K562 (cell line): ENCODE results near the gene RNF144A. TPM values are rescaled to one million over a fixed set of nuclear protein-coding genes. Genes with fewer than 3 reads are reported as not detected.

Source experiments
- ASH1L ChIP-seq: fragments of 450-650 bp; IDR thresholded peaks from 2 replicates; pipeline ENCODE4 v1.6.1; 2018; ENCODE audit warnings: borderline replicate concordance, mild to moderate bottlenecking, low read depth; ENCODE audit not compliant: partially characterized antibody
- ATF2 ChIP-seq: sonication (generic); formaldehyde crosslinking; IDR thresholded peaks from 2 replicates; pipeline ENCODE4 v1.8.1; 2022; ENCODE audit warnings: missing genetic modification reagents
- BCL6 ChIP-seq: fragments of 250-450 bp; sonication (Bioruptor Pico); IDR thresholded peaks from 2 replicates; pipeline ENCODE4 v1.4.0; 2020
- BDP1 ChIP-seq: IDR thresholded peaks from 3 replicates; pipeline ENCODE4 v1.6.1; 2011; ENCODE audit not compliant: insufficient read length, insufficient read depth
- CHD1 ChIP-seq: fragments of 200-600 bp; sonication (generic); IDR thresholded peaks from one replicate; pipeline ENCODE4 v1.6.1; 2012; ENCODE audit warnings: mild to moderate bottlenecking, moderate library complexity, low read length, inconsistent platforms
- DACH1 ChIP-seq: fragments of 450-650 bp; IDR thresholded peaks from 2 replicates; pipeline ENCODE4 v1.6.1; 2018; ENCODE audit not compliant: partially characterized antibody
- E2F4 ChIP-seq: sonication (generic); formaldehyde crosslinking; IDR thresholded peaks from 2 replicates; pipeline ENCODE4 v1.8.0; 2022; ENCODE audit warnings: mild to moderate bottlenecking, low read depth, missing genetic modification reagents
- ETS1 ChIP-seq: conservative IDR thresholded peaks from 2 replicates; pipeline ENCODE4 v1.6.1; 2011; ENCODE audit warnings: low read depth, mild to moderate bottlenecking, low read length; ENCODE audit not compliant: control insufficient read depth
- FOXJ3 ChIP-seq: sonication (generic); formaldehyde crosslinking; IDR thresholded peaks from 2 replicates; pipeline ENCODE4 v1.4.0; 2020; ENCODE audit warnings: mild to moderate bottlenecking, missing genetic modification reagents
- HDAC3 ChIP-seq: fragments of 450-650 bp; IDR thresholded peaks from 2 replicates; pipeline ENCODE4 v1.6.1; 2018; ENCODE audit warnings: borderline replicate concordance, mild to moderate bottlenecking, moderate library complexity; ENCODE audit not compliant: partially characterized antibody
- JUND ChIP-seq, 2 experiments: IDR thresholded peaks; 2 replicates in 1 of 2; 3 replicates in 1 of 2; pipeline ENCODE4 v1.6.1; 2011; ENCODE audit warnings: borderline replicate concordance in 2 of 2, low read depth in 2 of 2, low read length in 2 of 2, improper control_type of control experiment in 1 of 2, missing biosample characterization in 1 of 2, missing genetic modification characterization in 1 of 2, missing genetic modification reagents in 1 of 2
- KHSRP ChIP-seq: fragments of 450-650 bp; IDR thresholded peaks from 2 replicates; pipeline ENCODE4 v1.6.1; 2017
- NEUROD1 ChIP-seq: fragments of 150-350 bp; IDR thresholded peaks from 2 replicates; pipeline ENCODE4 v1.6.1; 2014; ENCODE audit warnings: borderline replicate concordance, low read length, low read depth; ENCODE audit not compliant: partially characterized antibody
- NR2C2 ChIP-seq, 2 experiments: fragments of 200-800 bp in 1 of 2; sonication (Bioruptor generic) in 1 of 2; sonication (generic) in 1 of 2; formaldehyde crosslinking in 1 of 2; IDR thresholded peaks; 2 replicates each; pipeline versions ENCODE4 v1.6.1 to v1.8.0; 2016 to 2022; ENCODE audit warnings: mild to moderate bottlenecking in 1 of 2, missing compliant biosample characterization in 1 of 2, missing genetic modification characterization in 1 of 2, missing genetic modification reagents in 1 of 2
- POLR3G ChIP-seq: IDR thresholded peaks from 2 replicates; pipeline ENCODE4 v1.6.1; 2011; ENCODE audit not compliant: insufficient read length, insufficient replicate concordance; ENCODE audit errors: extremely low read depth
- RAD51 ChIP-seq: fragments of 450-650 bp; IDR thresholded peaks from 2 replicates; pipeline ENCODE4 v1.7.1; 2016; ENCODE audit warnings: low read depth, mild to moderate bottlenecking, borderline replicate concordance
- SRF ChIP-seq, 2 experiments: fragments of 250-450, 450-650 bp in 1 of 2; sonication (Bioruptor Pico) in 1 of 2; sonication (generic) in 1 of 2; formaldehyde crosslinking; IDR thresholded peaks; 2 replicates each; pipeline versions ENCODE4 v1.5.0 to v1.5.1; 2020 to 2022; ENCODE audit warnings: mild to moderate bottlenecking in 1 of 2, missing genetic modification reagents in 1 of 2
- ZNF239 ChIP-seq: fragments of 250-450 bp; sonication (Bioruptor Pico); IDR thresholded peaks from 2 replicates; pipeline ENCODE4 v1.4.0; 2020; ENCODE audit warnings: mild to moderate bottlenecking
- ZNF277 ChIP-seq: fragments of 250-450 bp; sonication (Bioruptor Pico); IDR thresholded peaks from 2 replicates; pipeline ENCODE4 v1.8.0; 2022; ENCODE audit warnings: inconsistent platforms, mild to moderate bottlenecking, moderate library complexity, borderline replicate concordance
- ZNF589 ChIP-seq: fragments of 200-800 bp; sonication (Bioruptor generic); IDR thresholded peaks from 2 replicates; pipeline ENCODE4 v1.6.1; 2016; ENCODE audit warnings: low read depth, missing genetic modification characterization, missing compliant biosample characterization
- ZNF76 ChIP-seq: fragments of 250-450 bp; sonication (Bioruptor Pico); IDR thresholded peaks from 2 replicates; pipeline ENCODE4 v1.4.0; 2020; ENCODE audit warnings: mild to moderate bottlenecking, moderate library complexity, borderline replicate concordance
- ZNF830 ChIP-seq: fragments of 250-450 bp; sonication (Bioruptor Pico); IDR thresholded peaks from 2 replicates; pipeline ENCODE4 v1.5.0; 2021; ENCODE audit warnings: mild to moderate bottlenecking
- ZSCAN29 ChIP-seq: fragments of 450-650 bp; IDR thresholded peaks from 2 replicates; pipeline ENCODE4 v1.6.1; 2017
- polyA plus RNA-seq, 8 experiments: library from polyadenylated mRNA; depleted of rRNA in 4 of 8; stranded (reverse) in 5 of 8; unstranded in 3 of 8; fragments of >200 nt; fragmentation: Nextera tagmentation in 2 of 8; fragmentation: Illumina TruSeq in 1 of 8; extraction: Ambion mirVana in 2 of 8; extraction: Trizol in 1 of 8; gene quantifications; 2 replicates each; pipeline versions ENCODE4 v1.2.1 to v1.2.3, GENCODE V29; 2011 to 2014; ENCODE audit warnings: inconsistent platforms in 1 of 8, missing spikeins in 1 of 8
- total RNA-seq, 7 experiments: library from RNA; depleted of rRNA in 6 of 7; stranded (reverse); fragments of >200 nt in 6 of 7; fragmentation: Illumina TruSeq in 2 of 7; extraction: Trizol in 2 of 7; gene quantifications; 2 replicates each; pipeline versions ENCODE4 v1.2.1 to v1.2.3, GENCODE V29; 2011 to 2021; ENCODE audit warnings: low replicate concordance in 1 of 7

RNF144A gene
- total and polyA plus RNA-seq, 9 of the 15 experiments (the other 6 are each of a cell fraction or from before 2014, with no cell fraction given), result 0.96 to 11.3 (median 6.2) TPM

- no peak for TF ChIP-seq ASH1L
- no peak for TF ChIP-seq NEUROD1
- no peak for TF ChIP-seq ZNF239 (CRISPR knock-in tag)
- no peak for TF ChIP-seq ETS1
- no peak for TF ChIP-seq NR2C2 (CRISPR knock-in tag; IDR thresholded peaks at IDR 0.05)
- no peak; the same call in 1 of the 2 replicates for TF ChIP-seq NR2C2 (tag; IDR thresholded peaks at IDR 0.05)
- 0 out of 2 replicates have a peak, but pooled peaks have one; percentile 27 for TF ChIP-seq KHSRP
- TF ChIP-seq ZNF76 (CRISPR knock-in tag), result no peak
- TF ChIP-seq SRF (CRISPR knock-in tag; IDR thresholded peaks at IDR 0.05), result peak in 1 of 2 experiments; percentile 68; a peak in 1 of 4 replicates
- no peak for TF ChIP-seq E2F4 (CRISPR knock-in tag)
- TF ChIP-seq ZNF589 (CRISPR knock-in tag), result 0 out of 2 replicates have a peak, but pooled peaks have one; percentile 27
- TF ChIP-seq HDAC3, result peak; percentile 89
- TF ChIP-seq RAD51, result no peak
- TF ChIP-seq BDP1, result no peak
- TF ChIP-seq BCL6 (CRISPR knock-in tag), result no peak
- no peak for TF ChIP-seq POLR3G
- TF ChIP-seq ZNF830 (CRISPR knock-in tag), result 0 out of 2 replicates have a peak, but pooled peaks have one; percentile 35
- peak; percentile 72 for TF ChIP-seq DACH1
- TF ChIP-seq ZSCAN29, result no peak
- TF ChIP-seq ZNF277, result no peak
- TF ChIP-seq CHD1, result no peak
- TF ChIP-seq FOXJ3 (CRISPR knock-in tag), result no peak
- no peak for TF ChIP-seq ATF2 (CRISPR knock-in tag)
- TF ChIP-seq JUND (IDR thresholded peaks at IDR 0.05; ENCODE audit: borderline replicate concordance, low read depth, low read length), result peak; percentile 43; the same call in 1 of the 2 replicates
- peak; percentile 30; the same call in 1 of the 3 replicates for TF ChIP-seq JUND (tag; IDR thresholded peaks at IDR 0.05; ENCODE audit: borderline replicate concordance, low read depth, low read length)
Measured at GRCh38 chr2:6880200-6880733, 36.9 kb upstream of the RNF144A start (continued).
